ENCODE data around the gene ASF1A. TPM values are rescaled to one million over a fixed set of nuclear protein-coding genes. Genes with fewer than 3 reads are reported as not detected.

The ASF1A gene
- total RNA-seq, 1 donor from 2014 or later = 27.6 TPM

DNA sequence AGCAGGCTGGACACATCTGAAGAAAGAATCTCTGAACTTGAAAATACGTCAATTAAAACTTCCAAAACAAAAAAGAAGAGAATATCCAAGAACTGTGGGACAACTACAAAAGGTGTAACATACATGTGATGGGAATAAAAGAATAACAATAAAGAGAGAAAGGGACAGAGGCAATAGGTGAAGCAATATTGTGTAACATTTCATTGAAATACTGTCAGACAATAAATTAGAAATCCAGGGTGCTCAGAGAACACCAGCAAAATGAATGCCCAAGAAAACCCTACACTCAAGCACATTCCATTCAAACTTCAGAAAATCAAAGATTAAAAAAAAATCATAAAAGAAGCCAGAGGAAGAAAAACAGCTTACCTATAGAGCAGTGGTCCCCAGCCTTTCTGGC, 33.6 kb upstream of the ASF1A start:
- Histone ChIP-seq H3K4me1 (peaks cover 22% of the 10 kb centered on the region), H3K36me3 (peaks cover 10% of the 10 kb centered on the region), H3K4me3 (no peak overlapping the region), H3K27ac (replicated peaks) (no peak overlapping the region), H3K9me3 (replicated peaks) (peaks cover 10% of the 10 kb centered on the region), H3K27me3 (ENCODE audit: low read depth) (no peaks in the 10 kb centered on the region)
- DNase-seq = no peak
- TF ChIP-seq, protein P1, sequence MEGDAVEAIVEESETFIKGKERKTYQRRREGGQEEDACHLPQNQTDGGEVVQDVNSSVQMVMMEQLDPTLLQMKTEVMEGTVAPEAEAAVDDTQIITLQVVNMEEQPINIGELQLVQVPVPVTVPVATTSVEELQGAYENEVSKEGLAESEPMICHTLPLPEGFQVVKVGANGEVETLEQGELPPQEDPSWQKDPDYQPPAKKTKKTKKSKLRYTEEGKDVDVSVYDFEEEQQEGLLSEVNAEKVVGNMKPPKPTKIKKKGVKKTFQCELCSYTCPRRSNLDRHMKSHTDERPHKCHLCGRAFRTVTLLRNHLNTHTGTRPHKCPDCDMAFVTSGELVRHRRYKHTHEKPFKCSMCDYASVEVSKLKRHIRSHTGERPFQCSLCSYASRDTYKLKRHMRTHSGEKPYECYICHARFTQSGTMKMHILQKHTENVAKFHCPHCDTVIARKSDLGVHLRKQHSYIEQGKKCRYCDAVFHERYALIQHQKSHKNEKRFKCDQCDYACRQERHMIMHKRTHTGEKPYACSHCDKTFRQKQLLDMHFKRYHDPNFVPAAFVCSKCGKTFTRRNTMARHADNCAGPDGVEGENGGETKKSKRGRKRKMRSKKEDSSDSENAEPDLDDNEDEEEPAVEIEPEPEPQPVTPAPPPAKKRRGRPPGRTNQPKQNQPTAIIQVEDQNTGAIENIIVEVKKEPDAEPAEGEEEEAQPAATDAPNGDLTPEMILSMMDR (IDR thresholded peaks at IDR 0.05; ENCODE audit: borderline replicate concordance) = no peak
- intact Hi-C loops (cut with micrococcal nuclease) = no loop called here

GRCh38 chr6:118860880-118861279, 33.1 kb upstream of the ASF1A start:
- H3K9me3 ChIP-seq (replicated peaks) = peaks cover 10% of the 10 kb centered on the region
- H3K4me1 ChIP-seq = peaks cover 27% of the 10 kb centered on the region
- H3K36me3 ChIP-seq = peaks cover 10% of the 10 kb centered on the region
- TF ChIP-seq, protein P1 (IDR thresholded peaks at IDR 0.05; ENCODE audit: borderline replicate concordance) = no peak
- intact Hi-C loops (cut with micrococcal nuclease) = no loop called here
- no peak for DNase-seq
- H3K4me3 ChIP-seq = no peak overlapping the region
- no peak overlapping the region for H3K27ac ChIP-seq (replicated peaks)
- H3K27me3 ChIP-seq (ENCODE audit: low read depth) = no peaks in the 10 kb centered on the region

DNA sequence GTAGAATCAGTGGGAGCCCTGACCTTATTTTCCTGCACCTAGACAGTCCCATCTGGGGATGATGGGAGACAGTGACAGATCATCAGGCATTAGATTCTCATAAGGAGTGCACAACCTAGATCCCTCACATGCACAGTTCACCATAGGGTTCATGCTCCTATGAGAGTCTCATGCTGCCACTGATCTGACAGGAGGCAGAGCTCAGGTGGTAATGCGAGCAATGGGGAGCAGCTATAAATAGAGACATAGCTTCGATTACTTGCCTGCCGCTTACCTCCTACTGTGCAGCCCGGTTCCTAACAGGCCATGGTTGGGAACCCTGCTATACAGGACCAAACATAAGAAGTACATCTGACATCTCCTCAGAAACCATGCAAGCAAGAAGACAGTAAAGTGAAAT, 31.5 kb upstream of the ASF1A start:
- DNase-seq = no peak
- H3K4me3 ChIP-seq = no peak overlapping the region
- peaks cover 27% of the 10 kb centered on the region for H3K4me1 ChIP-seq
- TF ChIP-seq, protein P1 (IDR thresholded peaks at IDR 0.05; ENCODE audit: borderline replicate concordance) = no peak
- intact Hi-C loops (cut with micrococcal nuclease) = no loop called here
- no peak overlapping the region for H3K27ac ChIP-seq (replicated peaks)
- H3K36me3 ChIP-seq = peaks cover 10% of the 10 kb centered on the region
- peaks cover 21% of the 10 kb centered on the region for H3K9me3 ChIP-seq (replicated peaks)
- no peaks in the 10 kb centered on the region for H3K27me3 ChIP-seq (ENCODE audit: low read depth)

DNA sequence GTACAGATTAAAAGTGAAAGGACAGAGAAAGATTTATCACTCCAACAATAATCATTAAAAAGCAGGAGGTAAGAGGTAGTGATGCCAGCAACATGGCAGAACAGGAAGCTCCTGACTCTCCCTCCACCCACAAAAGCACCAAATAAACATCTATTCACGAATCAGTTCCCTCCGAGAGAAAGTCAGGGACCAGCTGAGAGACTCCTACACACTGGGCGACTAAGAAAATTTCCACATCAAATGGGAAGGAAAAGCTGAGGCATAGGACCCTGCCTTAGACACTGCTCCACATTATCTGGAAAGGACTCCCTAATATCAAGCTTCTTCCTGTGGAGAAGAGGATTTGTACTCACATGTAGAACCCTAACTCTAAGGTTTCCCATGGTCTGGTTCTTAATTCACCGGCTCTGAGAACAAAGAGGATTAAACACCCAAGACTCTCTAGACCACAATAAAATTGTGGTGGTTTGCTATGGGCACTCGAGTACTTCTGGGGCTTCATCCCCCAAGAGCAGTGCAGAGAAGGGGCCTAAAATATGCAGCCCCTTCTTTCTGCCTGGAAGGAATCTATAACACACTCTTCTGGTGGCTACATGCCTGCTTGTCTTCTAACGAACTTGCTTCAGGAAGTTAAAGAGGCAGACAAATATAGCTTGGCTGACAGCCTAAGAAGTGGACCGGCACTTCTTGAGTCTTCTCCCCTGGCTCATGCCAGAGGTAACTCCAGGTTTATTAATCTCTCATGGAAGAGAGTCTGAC, 29.4 kb upstream of the ASF1A start:
- Histone ChIP-seq H3K27ac (replicated peaks) (peak overlapping the region; percentile 18), H3K4me1 (peaks cover 27% of the 10 kb centered on the region), H3K4me3 (no peak overlapping the region), H3K9me3 (replicated peaks) (peaks cover 21% of the 10 kb centered on the region), H3K27me3 (ENCODE audit: low read depth) (no peaks in the 10 kb centered on the region), H3K36me3 (peaks cover 10% of the 10 kb centered on the region)
- DNase-seq = no peak
- TF ChIP-seq, protein P1 (IDR thresholded peaks at IDR 0.05; ENCODE audit: borderline replicate concordance) = no peak
- intact Hi-C loops (cut with micrococcal nuclease) = no loop called here

- H3K27me3 ChIP-seq (ENCODE audit: low read depth) = no peaks in the 10 kb centered on the region
- no peak overlapping the region for H3K27ac ChIP-seq (replicated peaks)
- H3K36me3 ChIP-seq = peaks cover 10% of the 10 kb centered on the region
- no peak overlapping the region for H3K4me3 ChIP-seq
- H3K9me3 ChIP-seq (replicated peaks) = peaks cover 17% of the 10 kb centered on the region
- no peak for DNase-seq
- H3K4me1 ChIP-seq = peaks cover 28% of the 10 kb centered on the region
- intact Hi-C loops (cut with micrococcal nuclease) = no loop called here
- TF ChIP-seq, protein P1 (IDR thresholded peaks at IDR 0.05; ENCODE audit: borderline replicate concordance) = no peak
Measured at GRCh38 chr6:118865100-118865391, 28.9 kb upstream of the ASF1A start.
